ENCODE measurements around the gene RABGAP1L.

GRCh38 chr1:174367892-174368291 lies 208.6 kb downstream of the RABGAP1L start:
- TF ChIP-seq CTCF (IDR thresholded peaks at IDR 0.05; ENCODE audit: low read depth, low read length) (no peak), POLR2A (IDR thresholded peaks at IDR 0.05; ENCODE audit: extremely low read depth, insufficient read length) (no peak), MAX (IDR thresholded peaks at IDR 0.05; ENCODE audit: low read depth, low read length) (no peak)
